ENCODE measurements around the gene RBM18.

Gene RBM18

DNA sequence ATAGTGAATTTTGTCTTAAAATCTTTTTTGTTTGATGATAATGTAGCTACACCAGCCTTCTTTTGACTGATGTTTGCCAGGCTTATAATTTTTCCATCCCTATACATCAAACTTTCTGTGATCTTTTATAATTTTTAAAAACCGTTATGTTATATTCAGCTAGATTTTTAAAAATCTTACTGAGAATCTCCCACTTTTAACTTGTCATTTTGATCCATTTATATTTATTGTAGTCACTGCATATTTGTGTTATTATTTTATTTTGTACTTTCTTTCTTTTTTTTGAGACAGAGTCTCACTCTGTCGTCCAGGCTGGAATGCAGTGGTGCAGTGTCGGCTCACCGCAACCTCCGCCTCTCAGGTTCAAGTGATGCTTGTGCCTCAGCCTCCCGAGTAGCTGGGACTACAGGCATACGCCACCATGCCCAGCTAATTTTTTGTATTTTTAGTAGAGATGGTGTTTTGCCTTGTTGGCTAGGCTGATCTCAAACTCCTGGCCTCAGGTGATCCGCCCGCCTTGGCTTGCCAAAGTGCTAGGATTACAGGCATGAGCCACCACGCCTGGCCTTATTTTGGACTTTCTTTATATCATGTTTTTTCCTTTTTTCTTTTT, 12.8 kb upstream of the RBM18 start:
- Histone ChIP-seq H3K36me3 (ENCODE audit: control insufficient read depth, insufficient read depth, low read length) (no peaks in the 10 kb centered on the region), H3K9me3 (ENCODE audit: control insufficient read depth, low read length) (no peaks in the 10 kb centered on the region), H3K9ac (ENCODE audit: low read length) (no peak overlapping the region), H3K27me3 (ENCODE audit: control insufficient read depth, insufficient read depth, low read length) (no peaks in the 10 kb centered on the region), H3K4me3 (ENCODE audit: low read length) (no peak overlapping the region), H3K4me1 (ENCODE audit: control insufficient read depth, insufficient read depth, low read length) (peaks cover 4% of the 10 kb centered on the region)

DNA sequence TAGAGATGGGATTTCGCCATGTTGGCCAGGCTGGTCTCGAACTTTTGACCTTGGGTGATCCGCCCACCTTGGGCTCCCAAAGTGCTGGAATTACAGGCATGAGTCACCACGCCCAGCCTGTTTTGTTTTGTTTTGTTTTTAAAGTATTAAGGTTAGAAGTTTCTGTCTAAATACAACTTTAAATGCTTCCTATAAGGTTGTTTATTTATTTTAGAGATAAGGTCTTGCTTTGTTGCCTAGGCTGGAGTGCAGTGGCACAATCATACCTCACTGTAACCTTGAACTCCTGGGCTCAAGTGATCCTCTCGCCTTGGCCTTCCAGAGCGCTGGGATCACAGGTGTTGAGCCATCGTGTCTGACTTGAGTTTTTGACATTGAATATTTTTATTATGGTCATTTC, 11.5 kb upstream of the RBM18 start:
- Histone ChIP-seq H3K27me3 (ENCODE audit: control insufficient read depth, insufficient read depth, low read length) (no peaks in the 10 kb centered on the region), H3K36me3 (ENCODE audit: control insufficient read depth, insufficient read depth, low read length) (no peaks in the 10 kb centered on the region), H3K4me1 (ENCODE audit: control insufficient read depth, insufficient read depth, low read length) (peaks cover 4% of the 10 kb centered on the region), H3K4me3 (ENCODE audit: low read length) (no peak overlapping the region), H3K9me3 (ENCODE audit: control insufficient read depth, low read length) (no peaks in the 10 kb centered on the region), H3K9ac (ENCODE audit: low read length) (no peak overlapping the region)

DNA sequence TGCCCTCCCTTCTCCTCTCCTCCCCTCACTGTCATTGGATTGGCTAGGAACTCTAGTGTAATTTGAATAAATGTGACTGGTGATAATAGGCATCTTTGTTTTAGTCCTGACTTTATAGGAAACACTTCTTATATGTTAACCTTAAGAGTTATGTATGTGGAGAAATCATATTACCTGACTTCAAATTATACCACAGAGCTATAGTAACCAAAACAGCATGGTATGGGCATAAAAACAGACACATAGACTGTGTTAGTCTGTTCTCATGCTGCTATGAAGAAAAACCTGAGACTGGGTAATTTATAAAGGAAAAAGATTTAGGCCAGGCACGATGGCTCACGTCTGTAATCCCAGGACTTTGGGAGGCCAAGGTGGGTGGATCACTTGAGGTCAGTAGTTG, 9.4 kb upstream of the RBM18 start:
- Histone ChIP-seq H3K4me1 (ENCODE audit: control insufficient read depth, insufficient read depth, low read length) (peaks cover 4% of the 10 kb centered on the region), H3K9me3 (ENCODE audit: control insufficient read depth, low read length) (no peaks in the 10 kb centered on the region), H3K9ac (ENCODE audit: low read length) (no peak overlapping the region), H3K4me3 (ENCODE audit: low read length) (no peak overlapping the region), H3K36me3 (ENCODE audit: control insufficient read depth, insufficient read depth, low read length) (no peaks in the 10 kb centered on the region), H3K27me3 (ENCODE audit: control insufficient read depth, insufficient read depth, low read length) (no peaks in the 10 kb centered on the region)

DNA sequence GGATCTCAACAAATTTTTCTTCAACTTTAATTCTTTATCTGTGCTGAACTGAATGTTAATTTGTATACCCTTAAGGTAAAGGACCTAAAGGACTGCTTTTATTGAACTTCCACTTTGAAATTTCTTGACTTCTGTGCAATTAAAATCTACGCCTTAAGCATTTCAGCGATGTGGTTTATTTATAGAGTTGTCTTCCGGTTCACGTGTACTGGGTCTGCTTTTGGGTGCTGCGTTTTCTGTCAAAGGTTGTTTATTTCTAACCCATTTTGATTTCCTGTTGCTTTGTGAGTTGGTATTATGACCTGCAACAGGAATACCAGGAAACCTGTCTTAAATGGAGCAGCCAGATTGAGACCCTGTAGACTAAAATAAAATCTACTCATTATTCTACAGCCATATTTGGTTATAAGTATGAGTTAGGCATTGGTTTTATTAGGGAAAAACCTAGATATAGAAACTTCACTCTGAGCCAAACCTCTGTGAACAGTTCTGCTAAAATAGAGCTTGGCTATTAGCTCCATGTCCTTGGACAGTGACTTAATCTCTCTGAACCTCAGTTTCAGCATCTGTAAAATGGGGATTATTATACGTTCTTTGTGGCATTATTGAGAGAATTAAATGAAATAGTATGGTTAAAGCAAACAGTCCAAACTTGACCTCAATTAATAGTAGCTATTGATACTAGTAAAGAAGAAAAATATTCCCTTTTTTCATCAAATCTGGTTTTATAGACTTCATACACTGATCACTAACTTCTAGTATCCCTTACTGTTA, 3.6 kb upstream of the RBM18 start:
- H3K9ac ChIP-seq (ENCODE audit: low read length), result no peak overlapping the region
- peaks cover 20% of the 10 kb centered on the region for H3K4me1 ChIP-seq (ENCODE audit: control insufficient read depth, insufficient read depth, low read length)
- no peak overlapping the region for H3K4me3 ChIP-seq (ENCODE audit: low read length)
- H3K27me3 ChIP-seq (ENCODE audit: control insufficient read depth, insufficient read depth, low read length), result no peaks in the 10 kb centered on the region
- no peaks in the 10 kb centered on the region for H3K36me3 ChIP-seq (ENCODE audit: control insufficient read depth, insufficient read depth, low read length)
- H3K9me3 ChIP-seq (ENCODE audit: control insufficient read depth, low read length), result no peaks in the 10 kb centered on the region

DNA sequence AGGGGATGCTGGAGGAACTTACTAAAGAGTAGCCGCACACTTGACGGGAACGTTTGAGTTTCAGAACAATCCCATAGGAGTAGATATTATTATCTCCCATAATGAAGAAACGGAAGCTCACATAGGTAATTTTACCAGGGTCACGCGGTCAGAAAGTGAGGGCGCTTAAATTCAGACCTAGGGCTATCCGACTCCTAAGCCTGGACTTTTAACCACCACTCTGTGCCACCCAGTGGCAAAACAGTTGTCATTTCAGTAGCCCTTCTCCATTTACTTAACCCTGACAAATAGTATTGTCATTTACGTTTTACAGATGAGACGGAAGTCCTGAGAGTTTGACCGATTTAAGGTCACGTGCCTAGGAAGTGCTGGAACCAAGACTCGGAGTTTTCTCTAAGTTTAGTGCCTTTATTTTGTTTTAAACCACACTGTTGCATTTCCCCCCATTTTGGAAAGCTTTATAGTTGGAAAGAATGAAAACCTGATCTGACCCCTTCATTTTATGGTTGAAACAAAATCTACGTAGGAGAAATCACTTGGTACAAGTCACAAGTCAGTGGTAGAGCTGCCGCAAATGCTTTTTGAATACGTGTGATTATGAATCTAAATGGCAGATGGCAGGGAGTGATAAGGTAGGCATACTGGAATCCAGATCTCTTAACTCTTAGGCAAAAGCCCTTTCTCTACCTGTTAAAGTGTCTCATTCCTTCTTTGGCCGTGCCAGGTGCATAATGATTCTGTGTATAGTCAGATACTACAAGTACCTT, 692 bp upstream of the RBM18 start:
- H3K4me3 ChIP-seq (ENCODE audit: low read length), result peak overlapping the region; percentile 56
- no peaks in the 10 kb centered on the region for H3K27me3 ChIP-seq (ENCODE audit: control insufficient read depth, insufficient read depth, low read length)
- H3K36me3 ChIP-seq (ENCODE audit: control insufficient read depth, insufficient read depth, low read length), result peaks cover 5% of the 10 kb centered on the region
- H3K9ac ChIP-seq (ENCODE audit: low read length), result peak overlapping the region; percentile 86
- H3K9me3 ChIP-seq (ENCODE audit: control insufficient read depth, low read length), result no peaks in the 10 kb centered on the region
- H3K4me1 ChIP-seq (ENCODE audit: control insufficient read depth, insufficient read depth, low read length), result peaks cover 38% of the 10 kb centered on the region

DNA sequence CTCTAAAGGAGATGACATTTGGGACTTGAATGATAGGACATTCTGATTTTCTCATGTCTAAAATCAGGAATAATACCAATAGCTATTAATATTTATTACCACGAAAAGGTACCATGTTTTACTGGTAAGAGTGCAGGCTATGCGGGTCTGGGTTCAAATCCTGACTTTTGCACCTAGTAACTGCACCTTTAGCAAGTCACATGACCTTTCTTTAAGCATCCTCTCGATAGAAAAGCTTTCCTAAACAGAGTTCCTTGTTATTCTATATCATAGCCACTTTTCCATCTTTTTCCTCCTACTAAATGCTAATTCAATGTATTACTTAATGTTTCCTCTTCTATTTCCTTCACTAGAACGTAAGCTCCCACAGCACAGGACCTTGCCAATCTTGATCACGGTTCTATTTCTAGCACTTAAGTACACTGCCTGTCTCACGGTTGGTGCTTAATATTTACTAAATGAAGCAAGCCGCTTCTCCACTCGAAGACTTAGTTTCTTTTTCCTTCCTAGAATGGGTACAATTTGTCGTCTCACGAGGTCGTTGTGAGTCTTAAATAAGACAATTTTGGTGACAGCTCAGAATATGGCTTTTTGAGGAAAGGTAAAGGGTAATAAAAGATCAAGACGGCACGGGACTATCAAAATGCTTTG, 816 bp downstream of the RBM18 start:
- Histone ChIP-seq H3K9ac (ENCODE audit: low read length) (peak overlapping the region; percentile 86), H3K9me3 (ENCODE audit: control insufficient read depth, low read length) (no peaks in the 10 kb centered on the region), H3K27me3 (ENCODE audit: control insufficient read depth, insufficient read depth, low read length) (no peaks in the 10 kb centered on the region), H3K4me1 (ENCODE audit: control insufficient read depth, insufficient read depth, low read length) (peaks cover 38% of the 10 kb centered on the region), H3K36me3 (ENCODE audit: control insufficient read depth, insufficient read depth, low read length) (peaks cover 5% of the 10 kb centered on the region), H3K4me3 (ENCODE audit: low read length) (peak overlapping the region; percentile 56)

DNA sequence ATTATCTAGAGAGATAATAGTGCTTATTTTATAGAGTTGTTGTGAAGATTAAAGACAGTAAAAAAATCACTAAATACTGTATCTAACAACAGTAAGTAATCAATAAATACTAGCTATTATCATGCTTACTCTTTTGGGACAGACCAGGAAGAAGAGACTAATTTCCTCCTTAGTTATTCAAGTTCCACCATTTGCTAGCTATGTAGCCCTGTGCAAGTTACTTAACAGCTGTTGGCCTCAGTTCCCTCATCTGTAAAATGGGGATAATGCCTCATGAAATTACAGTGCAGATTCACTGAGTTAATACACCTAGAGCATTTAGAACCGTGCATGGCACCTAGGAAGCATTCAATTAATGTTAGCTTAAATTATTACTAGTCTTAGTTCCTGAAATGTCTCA, 2.6 kb downstream of the RBM18 start:
- peaks cover 38% of the 10 kb centered on the region for H3K4me1 ChIP-seq (ENCODE audit: control insufficient read depth, insufficient read depth, low read length)
- no peaks in the 10 kb centered on the region for H3K27me3 ChIP-seq (ENCODE audit: control insufficient read depth, insufficient read depth, low read length)
- no peak overlapping the region for H3K4me3 ChIP-seq (ENCODE audit: low read length)
- H3K9me3 ChIP-seq (ENCODE audit: control insufficient read depth, low read length), result no peaks in the 10 kb centered on the region
- peaks cover 5% of the 10 kb centered on the region for H3K36me3 ChIP-seq (ENCODE audit: control insufficient read depth, insufficient read depth, low read length)
- no peak overlapping the region for H3K9ac ChIP-seq (ENCODE audit: low read length)

DNA sequence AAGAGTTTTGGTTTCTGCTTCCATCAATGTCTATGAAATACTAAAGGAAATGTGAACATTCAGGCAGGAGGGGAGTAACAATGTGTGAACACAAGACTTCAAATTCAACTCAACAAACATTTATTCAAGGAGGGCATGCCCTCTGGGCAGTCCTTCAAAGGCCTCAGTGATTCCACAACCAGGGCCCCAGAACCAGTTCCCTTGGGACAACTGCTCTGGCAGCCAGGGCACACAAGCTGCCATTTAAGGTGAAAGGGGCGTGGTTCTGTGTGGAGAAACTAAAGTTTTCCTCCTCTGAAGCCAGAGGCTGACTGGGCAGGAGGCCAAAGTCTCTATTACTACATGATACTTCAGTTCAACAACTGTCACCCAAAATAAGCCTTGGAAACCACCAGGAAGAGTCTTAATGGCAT, 3.2 kb downstream of the RBM18 start:
- no peak overlapping the region for H3K9ac ChIP-seq (ENCODE audit: low read length)
- H3K36me3 ChIP-seq (ENCODE audit: control insufficient read depth, insufficient read depth, low read length), result peaks cover 5% of the 10 kb centered on the region
- H3K27me3 ChIP-seq (ENCODE audit: control insufficient read depth, insufficient read depth, low read length), result no peaks in the 10 kb centered on the region
- peaks cover 38% of the 10 kb centered on the region for H3K4me1 ChIP-seq (ENCODE audit: control insufficient read depth, insufficient read depth, low read length)
- H3K9me3 ChIP-seq (ENCODE audit: control insufficient read depth, low read length), result no peaks in the 10 kb centered on the region
- no peak overlapping the region for H3K4me3 ChIP-seq (ENCODE audit: low read length)

DNA sequence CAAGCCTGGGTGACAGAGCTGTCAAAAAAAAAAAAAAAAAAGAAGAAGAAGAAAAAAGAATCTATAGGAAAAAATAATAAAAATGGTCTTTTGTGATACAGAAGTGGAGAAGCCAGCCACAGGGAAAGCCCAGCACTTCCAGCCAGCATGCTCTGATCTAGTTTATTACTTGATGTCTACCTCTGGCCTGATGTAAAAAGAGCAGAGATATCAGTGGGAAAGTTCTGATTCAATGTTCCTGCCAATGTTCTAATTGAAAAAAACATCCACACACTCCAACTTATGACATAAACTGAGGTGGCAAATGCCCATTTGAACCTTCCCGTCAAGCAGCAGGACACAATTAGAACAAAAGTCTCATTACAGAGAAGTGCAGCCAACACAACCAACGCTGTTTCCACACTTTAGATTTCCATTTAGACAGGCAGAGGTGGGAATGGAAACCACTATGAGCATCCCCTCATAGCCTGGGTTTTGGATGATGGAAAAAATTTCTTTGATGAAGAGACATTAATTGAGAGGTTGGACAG, 5.7 kb downstream of the RBM18 start:
- Histone ChIP-seq H3K36me3 (ENCODE audit: control insufficient read depth, insufficient read depth, low read length) (peaks cover 5% of the 10 kb centered on the region), H3K4me1 (ENCODE audit: control insufficient read depth, insufficient read depth, low read length) (peaks cover 29% of the 10 kb centered on the region), H3K9ac (ENCODE audit: low read length) (no peak overlapping the region), H3K27me3 (ENCODE audit: control insufficient read depth, insufficient read depth, low read length) (no peaks in the 10 kb centered on the region), H3K4me3 (ENCODE audit: low read length) (no peak overlapping the region), H3K9me3 (ENCODE audit: control insufficient read depth, low read length) (no peaks in the 10 kb centered on the region)

DNA sequence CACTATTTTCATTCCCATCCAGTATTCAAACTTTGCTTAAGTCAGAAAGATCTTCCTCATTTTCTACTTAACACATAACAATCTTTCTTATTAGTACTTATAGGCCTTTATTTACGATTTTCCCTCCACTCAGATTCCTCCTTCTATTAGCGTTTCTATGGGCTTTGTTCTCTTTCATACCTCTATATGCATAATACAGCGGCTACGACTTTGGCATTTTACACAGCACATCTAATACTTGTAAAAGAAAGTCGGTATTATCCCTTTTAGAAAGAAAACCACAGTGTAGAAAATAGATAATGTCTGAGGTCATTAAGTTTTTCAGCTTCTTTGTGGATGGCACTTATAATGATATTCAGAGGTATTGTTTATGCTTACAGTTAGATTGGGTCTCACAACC, 8.4 kb downstream of the RBM18 start:
- peaks cover 5% of the 10 kb centered on the region for H3K36me3 ChIP-seq (ENCODE audit: control insufficient read depth, insufficient read depth, low read length)
- no peaks in the 10 kb centered on the region for H3K9me3 ChIP-seq (ENCODE audit: control insufficient read depth, low read length)
- no peak overlapping the region for H3K9ac ChIP-seq (ENCODE audit: low read length)
- peaks cover 2% of the 10 kb centered on the region for H3K4me1 ChIP-seq (ENCODE audit: control insufficient read depth, insufficient read depth, low read length)
- H3K27me3 ChIP-seq (ENCODE audit: control insufficient read depth, insufficient read depth, low read length), result no peaks in the 10 kb centered on the region
- no peak overlapping the region for H3K4me3 ChIP-seq (ENCODE audit: low read length)

DNA sequence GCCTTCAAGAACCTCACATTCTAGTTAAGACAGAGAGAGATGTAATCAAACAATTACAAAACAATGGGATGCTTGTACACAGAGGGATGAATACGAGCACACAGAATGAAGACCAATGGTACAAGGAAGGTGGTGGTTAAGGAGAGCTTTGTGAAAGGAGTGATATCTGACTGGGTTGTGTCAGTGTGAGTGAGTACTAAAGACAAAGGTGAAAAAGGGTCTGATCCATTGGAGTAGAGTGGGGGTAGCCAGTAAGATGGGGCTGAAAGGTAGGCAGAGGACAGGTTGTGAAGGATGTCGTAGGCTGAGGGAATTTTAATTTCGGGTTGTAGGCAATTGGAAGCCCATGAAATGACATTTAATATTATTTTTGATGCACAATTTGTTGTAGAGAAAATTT, 9.9 kb downstream of the RBM18 start:
- Histone ChIP-seq H3K9me3 (ENCODE audit: control insufficient read depth, low read length) (no peaks in the 10 kb centered on the region), H3K4me3 (ENCODE audit: low read length) (no peak overlapping the region), H3K27me3 (ENCODE audit: control insufficient read depth, insufficient read depth, low read length) (no peaks in the 10 kb centered on the region), H3K36me3 (ENCODE audit: control insufficient read depth, insufficient read depth, low read length) (no peaks in the 10 kb centered on the region), H3K9ac (ENCODE audit: low read length) (no peak overlapping the region), H3K4me1 (ENCODE audit: control insufficient read depth, insufficient read depth, low read length) (no peaks in the 10 kb centered on the region)

All from mucosa of stomach (tissue), 1 donor.